Central memory CD8-positive, alpha-beta T cell (primary cell): ENCODE results near the gene ZNF470.

Source experiments
- ATAC-seq: fragments of 150-1000 bp; cut with Tn5 transposase; replicated peaks from 2 replicates; pipeline ENCODE4 v1.10.0; 2022; ENCODE audit warnings: mild to moderate bottlenecking, moderate FRiP score, moderate number of reproducible peaks; ENCODE audit not compliant: poor library complexity, severe bottlenecking; ENCODE audit errors: extremely low read depth
- DNase-seq, 2 donors: peaks; one replicate each; pipeline ENCODE4 v3.0.0; 2021; ENCODE audit warnings: low spot score in 2 of 2
- H3K27ac Mint-ChIP-seq: one replicate; pipeline ENCODE4 v1.8.0; 2022; ENCODE audit warnings: low read depth, mild to moderate bottlenecking, moderate library complexity, mixed read lengths
- H3K27me3 Mint-ChIP-seq: one replicate; pipeline ENCODE4 v1.8.0; 2022; ENCODE audit warnings: mixed read lengths
- H3K36me3 Mint-ChIP-seq: one replicate; pipeline ENCODE4 v1.8.0; 2022; ENCODE audit warnings: mild to moderate bottlenecking, moderate library complexity, mixed read lengths; ENCODE audit not compliant: insufficient read depth
- H3K4me1 Mint-ChIP-seq: one replicate; pipeline ENCODE4 v1.8.0; 2022; ENCODE audit warnings: mixed read lengths
- H3K4me3 Mint-ChIP-seq: one replicate; pipeline ENCODE4 v1.8.0; 2022; ENCODE audit warnings: mild to moderate bottlenecking, moderate library complexity, mixed read lengths
- H3K9me3 Mint-ChIP-seq: one replicate; pipeline ENCODE4 v1.8.0; 2022; ENCODE audit warnings: mixed read lengths

Gene ZNF470

DNA sequence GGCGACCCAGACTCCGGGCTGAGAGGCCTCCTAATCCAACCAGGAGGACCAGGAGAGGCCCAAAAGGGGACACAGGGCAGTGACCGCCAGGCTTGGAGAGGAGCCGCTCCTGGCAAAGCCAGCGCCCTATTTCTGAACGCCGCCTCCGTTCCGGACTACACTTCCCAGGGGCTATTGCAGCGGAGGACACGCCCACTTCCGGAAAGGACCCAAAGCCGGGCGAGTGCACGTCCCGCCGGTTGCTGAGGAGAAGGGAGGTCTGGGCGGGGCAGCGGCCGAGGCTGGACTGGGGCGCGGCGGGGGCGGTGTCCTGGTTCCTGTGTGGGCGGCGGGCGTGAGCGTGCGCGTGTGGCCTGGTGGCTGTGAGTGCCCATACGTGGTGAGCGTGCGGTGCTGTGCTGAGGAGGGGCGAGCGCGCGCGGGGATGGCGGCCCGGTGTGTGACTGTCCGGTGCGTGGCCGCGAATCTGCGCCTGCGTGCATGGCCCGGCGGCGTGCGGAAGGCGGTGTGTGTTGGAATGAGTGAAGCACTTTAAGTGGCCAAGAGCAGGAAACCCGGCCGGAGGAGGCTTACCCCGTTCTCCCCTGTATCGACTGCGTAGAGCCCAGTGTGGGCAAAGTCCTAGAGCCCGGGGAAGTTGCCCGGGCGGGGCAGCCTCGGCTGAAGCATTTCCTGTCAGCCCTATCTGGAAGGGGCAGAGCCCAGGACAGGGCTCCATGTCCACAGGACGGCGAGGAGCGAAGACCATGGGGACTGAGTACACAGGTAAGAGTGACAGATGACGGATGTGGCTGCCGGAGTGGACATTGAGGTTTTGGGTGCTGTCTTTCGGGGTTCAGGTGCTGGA lies at the start of gene ZNF470:
Gene ZNF470, plus strand, starts transcription at position 195 of the 847 bp plus-strand sequence. CDS start 2,844 bp downstream, outside the sequence.
- Mint-ChIP-seq H3K4me1 (peaks cover 12% of the 10 kb centered on the region), H3K4me3 (peak within 1 kb of the TSS; percentile 91), H3K27me3 (no peaks in the 10 kb centered on the region), H3K36me3 (peaks cover 9% of the 10 kb centered on the region), H3K9me3 (peaks cover 22% of the 10 kb centered on the region), H3K27ac (peak within 1 kb of the TSS; percentile 48)
- DNase-seq: peak; percentile 71 to 83
- ATAC-seq: peak; percentile 94

DNA sequence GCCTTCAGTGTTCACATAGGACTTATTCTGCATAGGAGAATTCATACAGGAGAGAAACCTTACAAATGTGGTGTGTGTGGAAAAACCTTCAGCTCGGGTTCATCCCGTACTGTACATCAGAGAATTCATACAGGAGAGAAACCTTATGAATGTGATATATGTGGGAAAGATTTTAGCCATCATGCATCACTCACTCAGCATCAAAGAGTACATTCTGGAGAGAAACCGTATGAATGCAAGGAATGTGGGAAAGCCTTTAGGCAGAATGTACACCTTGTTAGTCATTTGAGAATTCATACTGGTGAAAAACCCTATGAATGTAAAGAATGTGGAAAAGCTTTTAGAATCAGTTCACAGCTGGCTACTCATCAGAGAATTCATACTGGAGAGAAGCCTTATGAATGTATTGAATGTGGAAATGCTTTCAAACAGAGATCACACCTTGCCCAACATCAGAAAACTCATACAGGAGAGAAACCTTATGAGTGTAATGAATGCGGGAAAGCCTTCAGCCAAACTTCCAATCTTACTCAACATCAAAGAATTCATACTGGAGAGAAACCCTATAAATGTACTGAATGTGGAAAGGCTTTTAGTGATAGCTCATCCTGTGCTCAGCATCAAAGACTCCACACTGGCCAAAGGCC lies 41.9 kb upstream of the ZNF470 start:
- Mint-ChIP-seq H3K36me3 (no peaks in the 10 kb centered on the region), H3K9me3 (peaks cover 34% of the 10 kb centered on the region), H3K27ac (no peak overlapping the region), H3K4me3 (no peak overlapping the region), H3K4me1 (no peaks in the 10 kb centered on the region), H3K27me3 (no peaks in the 10 kb centered on the region)
- ATAC-seq: no peak
- no peak for DNase-seq

DNA sequence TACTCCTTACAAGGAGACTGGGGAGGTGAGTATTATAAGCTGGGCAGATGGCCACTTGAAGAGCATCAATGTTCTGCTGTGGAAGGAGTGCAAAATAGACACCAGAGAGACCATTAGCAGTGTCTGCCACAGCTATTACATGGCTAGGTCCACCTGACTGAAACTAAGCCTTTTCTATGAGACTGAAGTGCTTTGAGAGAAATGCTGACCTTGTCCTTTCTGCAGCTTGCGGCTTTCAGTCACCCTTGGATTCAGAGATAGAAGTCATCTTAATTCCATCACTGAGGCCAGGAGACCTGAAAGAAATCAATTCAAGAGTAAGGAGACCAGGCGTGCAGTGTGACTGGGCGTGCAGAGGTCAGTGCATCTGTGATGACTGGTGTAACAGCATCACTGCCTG lies 29.8 kb upstream of the ZNF470 start:
- ATAC-seq (no peak), DNase-seq (no peak)
- H3K27ac Mint-ChIP-seq: peak overlapping the region; percentile 65
- H3K4me1 Mint-ChIP-seq: peaks cover 11% of the 10 kb centered on the region
- H3K9me3 Mint-ChIP-seq: peaks cover 19% of the 10 kb centered on the region
- H3K36me3 Mint-ChIP-seq: peaks cover 8% of the 10 kb centered on the region
- H3K4me3 Mint-ChIP-seq: peak overlapping the region; percentile 83
- H3K27me3 Mint-ChIP-seq: peaks cover 12% of the 10 kb centered on the region

- H3K27ac Mint-ChIP-seq: peak overlapping the region; percentile 65
- peaks cover 8% of the 10 kb centered on the region for H3K36me3 Mint-ChIP-seq
- H3K4me1 Mint-ChIP-seq: peaks cover 11% of the 10 kb centered on the region
- peaks cover 24% of the 10 kb centered on the region for H3K9me3 Mint-ChIP-seq
- H3K4me3 Mint-ChIP-seq: peak overlapping the region; percentile 83
- peaks cover 12% of the 10 kb centered on the region for H3K27me3 Mint-ChIP-seq
- ATAC-seq: peak; percentile 89
- peak; percentile 62 to 70 for DNase-seq
Measured at GRCh38 chr19:56538254-56538760, 29.0 kb upstream of the ZNF470 start.

DNA sequence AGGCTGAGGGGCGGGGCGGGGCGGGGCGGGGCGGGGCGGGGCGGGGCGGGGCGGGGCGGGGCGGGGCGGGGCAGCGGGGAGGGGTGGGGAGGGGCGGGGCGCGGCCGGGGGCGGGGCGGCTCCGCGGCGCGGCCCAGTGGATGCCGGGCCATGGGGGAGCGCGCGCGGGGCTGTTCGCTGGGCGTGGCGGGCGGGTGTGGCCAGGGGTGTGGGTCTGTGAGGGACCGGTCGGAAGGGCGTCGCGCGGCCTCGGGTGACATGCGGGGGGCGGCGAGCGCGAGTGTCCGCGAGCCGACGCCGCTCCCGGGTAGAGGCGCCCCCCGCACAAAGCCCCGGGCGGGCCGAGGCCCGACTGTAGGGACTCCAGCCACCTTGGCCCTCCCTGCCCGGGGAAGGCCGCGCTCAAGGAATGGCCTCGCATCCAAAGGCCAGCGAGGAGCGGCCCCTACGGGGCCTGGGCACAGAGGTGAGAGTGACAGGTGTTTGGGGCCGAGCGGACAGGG lies 28.5 kb upstream of the ZNF470 start, which contains the start of gene ZFP28:
Gene ZFP28, plus strand, starts transcription at position 188 of the 503 bp plus-strand sequence. Its CDS starts 71 bp downstream, at position 259.
- no peak for DNase-seq
- Mint-ChIP-seq H3K36me3 (peaks cover 8% of the 10 kb centered on the region), H3K27me3 (peaks cover 11% of the 10 kb centered on the region), H3K9me3 (peaks cover 24% of the 10 kb centered on the region), H3K4me3 (peak within 1 kb of the TSS; percentile 83), H3K4me1 (peaks cover 11% of the 10 kb centered on the region), H3K27ac (peak within 1 kb of the TSS; percentile 65)
- ATAC-seq: peak; percentile 54

DNA sequence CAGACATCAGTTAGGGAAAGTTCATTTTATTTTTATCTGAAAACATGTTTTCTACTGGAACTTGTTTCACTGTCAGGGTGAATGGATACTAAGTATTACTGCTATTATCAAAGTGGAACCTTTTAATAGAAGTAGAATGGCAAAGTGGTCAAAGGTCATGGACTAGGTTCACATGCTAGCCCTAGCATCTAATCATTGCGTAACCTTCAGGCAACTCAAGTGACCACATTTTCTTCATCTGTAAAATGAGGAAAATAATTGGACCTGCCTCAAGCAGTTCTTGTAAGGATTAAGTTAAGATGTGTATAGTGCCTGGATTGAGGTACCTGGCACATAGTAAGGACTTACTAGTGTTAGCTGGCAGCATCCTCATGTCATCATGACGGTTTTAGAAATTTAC lies 23.5 kb upstream of the ZNF470 start:
- Mint-ChIP-seq H3K9me3 (peaks cover 22% of the 10 kb centered on the region), H3K27me3 (no peaks in the 10 kb centered on the region), H3K4me1 (no peaks in the 10 kb centered on the region), H3K27ac (no peak overlapping the region), H3K4me3 (no peak overlapping the region), H3K36me3 (peaks cover 6% of the 10 kb centered on the region)
- no peak for ATAC-seq
- DNase-seq: no peak

DNA sequence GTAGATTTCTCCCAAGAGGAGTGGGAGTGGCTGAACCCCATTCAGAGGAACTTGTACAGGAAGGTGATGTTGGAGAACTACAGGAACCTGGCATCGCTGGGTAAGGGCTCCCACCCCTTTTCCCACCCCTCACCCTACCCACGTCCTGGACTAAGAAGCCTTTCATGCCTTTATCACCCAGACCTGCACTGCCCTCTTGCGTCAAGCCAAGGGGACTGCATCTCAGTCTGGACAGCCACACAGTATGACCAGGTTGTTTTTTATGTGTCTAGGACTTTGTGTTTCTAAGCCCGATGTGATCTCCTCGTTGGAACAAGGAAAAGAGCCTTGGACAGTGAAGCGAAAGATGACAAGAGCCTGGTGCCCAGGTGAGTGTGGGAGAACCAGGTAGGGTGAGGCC lies 19.7 kb upstream of the ZNF470 start:
- H3K4me1 Mint-ChIP-seq: no peaks in the 10 kb centered on the region
- ATAC-seq (no peak), DNase-seq (no peak)
- H3K36me3 Mint-ChIP-seq: peaks cover 13% of the 10 kb centered on the region
- H3K27me3 Mint-ChIP-seq: no peaks in the 10 kb centered on the region
- no peak overlapping the region for H3K4me3 Mint-ChIP-seq
- H3K27ac Mint-ChIP-seq: no peak overlapping the region
- peaks cover 15% of the 10 kb centered on the region for H3K9me3 Mint-ChIP-seq

- ATAC-seq (no peak), DNase-seq (no peak)
- Mint-ChIP-seq H3K9me3 (peaks cover 27% of the 10 kb centered on the region), H3K27me3 (no peaks in the 10 kb centered on the region), H3K27ac (no peak overlapping the region), H3K4me1 (no peaks in the 10 kb centered on the region), H3K36me3 (peaks cover 6% of the 10 kb centered on the region), H3K4me3 (no peak overlapping the region)
Measured at GRCh38 chr19:56554272-56554869, 12.9 kb upstream of the ZNF470 start.

- peaks cover 27% of the 10 kb centered on the region for H3K9me3 Mint-ChIP-seq
- H3K27me3 Mint-ChIP-seq: no peaks in the 10 kb centered on the region
- no peak overlapping the region for H3K4me3 Mint-ChIP-seq
- ATAC-seq (no peak), DNase-seq (no peak)
- peaks cover 7% of the 10 kb centered on the region for H3K36me3 Mint-ChIP-seq
- H3K27ac Mint-ChIP-seq: no peak overlapping the region
- H3K4me1 Mint-ChIP-seq: peaks cover 10% of the 10 kb centered on the region
Measured at GRCh38 chr19:56562766-56563165, 4.5 kb upstream of the ZNF470 start.

- Mint-ChIP-seq H3K4me1 (peaks cover 12% of the 10 kb centered on the region), H3K36me3 (peaks cover 8% of the 10 kb centered on the region)
Measured at GRCh38 chr19:56566904-56567273, 379 bp upstream of the ZNF470 start.

GRCh38 chr19:56572589-56572988 lies 5.3 kb downstream of the ZNF470 start:
- H3K4me1 Mint-ChIP-seq: peaks cover 4% of the 10 kb centered on the region
- peaks cover 26% of the 10 kb centered on the region for H3K9me3 Mint-ChIP-seq
- H3K4me3 Mint-ChIP-seq: no peak overlapping the region

More at GRCh38 chr19:56566904-56567273, 379 bp upstream of the ZNF470 start:
- Mint-ChIP-seq H3K9me3 (peaks cover 22% of the 10 kb centered on the region), H3K27me3 (no peaks in the 10 kb centered on the region), H3K4me3 (peak overlapping the region; percentile 91), H3K27ac (peak overlapping the region; percentile 48)
- DNase-seq (no peak), ATAC-seq (peak; percentile 30)

GRCh38 chr19:56573914-56574313 lies 6.6 kb downstream of the ZNF470 start:
- H3K36me3 Mint-ChIP-seq: peaks cover 8% of the 10 kb centered on the region
- DNase-seq (no peak), ATAC-seq (no peak)
- no peak overlapping the region for H3K27ac Mint-ChIP-seq
- H3K27me3 Mint-ChIP-seq: no peaks in the 10 kb centered on the region
- H3K9me3 Mint-ChIP-seq: peaks cover 31% of the 10 kb centered on the region
- no peak overlapping the region for H3K4me3 Mint-ChIP-seq
- H3K4me1 Mint-ChIP-seq: no peaks in the 10 kb centered on the region

More at GRCh38 chr19:56572589-56572988, 5.3 kb downstream of the ZNF470 start:
- Mint-ChIP-seq H3K36me3 (peaks cover 8% of the 10 kb centered on the region), H3K27ac (no peak overlapping the region), H3K27me3 (no peaks in the 10 kb centered on the region)
- ATAC-seq (no peak), DNase-seq (no peak)
